ENCODE results near the gene KLHL29.
"Not testable (repeated sequence)": the region's sequence is repeated elsewhere in the genome, so short reads cannot be mapped to it uniquely, and the experiment has no call there.

Gene KLHL29

GRCh38 chr2:23384551-23385343 lies at the start of gene KLHL29:
Gene KLHL29, plus strand, starts transcription at chr2:23385179. Its CDS starts 177,018 bp downstream, at chr2:23562197.
- DNase-seq = peak; percentile 28

- DNase-seq = no peak
These were observed 49.4 kb upstream of the KLHL29 start for GRCh38 chr2:23335550-23335949.

DNA sequence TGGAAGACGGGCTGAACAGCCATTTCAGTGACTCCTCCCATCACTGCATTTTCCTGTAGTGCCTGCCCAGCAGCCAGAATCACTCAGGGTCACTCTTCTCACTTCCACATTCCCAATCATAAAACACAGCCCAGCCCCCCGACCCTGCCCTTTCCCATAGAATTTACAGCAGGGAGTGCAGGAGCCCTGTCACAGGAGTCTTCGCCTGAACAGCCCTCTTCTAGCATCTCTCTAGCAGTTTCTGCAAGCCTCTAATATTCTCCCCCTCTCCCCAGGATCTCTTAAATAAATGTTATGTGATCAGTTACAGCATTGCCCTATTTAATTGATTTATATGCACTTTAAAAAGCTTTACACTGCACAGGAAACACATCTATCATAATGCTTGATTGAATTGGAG lies 42.9 kb upstream of the KLHL29 start:
- no peak for DNase-seq

DNA sequence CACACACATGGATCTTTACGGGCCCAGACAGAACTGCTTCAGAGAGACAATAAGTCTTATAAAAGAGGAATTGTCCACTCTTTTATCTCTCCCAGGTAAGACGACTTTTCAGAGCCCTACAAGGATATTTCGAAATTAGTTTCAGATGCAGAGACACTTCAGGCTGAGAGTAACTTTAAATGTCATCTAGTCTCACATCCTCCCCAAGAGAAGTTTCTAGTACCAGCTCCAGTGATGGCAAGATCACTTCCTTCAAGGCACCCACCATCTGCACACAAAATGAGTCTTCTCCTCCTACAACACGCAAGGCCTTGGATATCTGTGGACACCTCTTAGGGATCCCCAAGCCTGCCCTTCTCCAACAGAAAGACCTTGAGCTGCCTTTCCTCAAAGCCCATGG lies 39.0 kb upstream of the KLHL29 start:
- DNase-seq = no peak

- DNase-seq = no peak
These were observed 38.2 kb upstream of the KLHL29 start for GRCh38 chr2:23346781-23347180.

- no peak for DNase-seq
These were observed 37.4 kb upstream of the KLHL29 start for GRCh38 chr2:23347471-23348092.

- DNase-seq = not testable (repeated sequence)
These were observed 36.9 kb upstream of the KLHL29 start for GRCh38 chr2:23348093-23348481.

DNA sequence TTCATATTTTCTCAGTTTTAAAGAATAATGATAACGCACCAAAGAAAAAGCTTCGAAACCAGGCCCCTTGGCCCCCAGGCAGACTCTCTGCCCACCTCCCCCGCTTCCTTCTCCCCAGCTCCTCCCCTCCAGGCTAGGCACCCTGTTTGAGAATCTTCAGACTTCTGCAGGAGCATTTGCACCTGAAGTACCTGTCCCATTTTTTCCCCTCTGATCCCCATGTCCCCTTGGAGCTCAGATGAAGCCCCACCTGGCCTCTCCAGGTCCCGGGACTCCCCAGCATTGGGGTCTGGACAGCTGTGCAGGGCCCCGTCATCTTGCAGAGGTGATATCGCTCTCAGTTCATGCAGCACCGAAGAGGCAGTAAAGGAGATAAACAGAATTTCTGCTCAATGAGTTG lies 35.5 kb upstream of the KLHL29 start:
- DNase-seq = no peak

DNA sequence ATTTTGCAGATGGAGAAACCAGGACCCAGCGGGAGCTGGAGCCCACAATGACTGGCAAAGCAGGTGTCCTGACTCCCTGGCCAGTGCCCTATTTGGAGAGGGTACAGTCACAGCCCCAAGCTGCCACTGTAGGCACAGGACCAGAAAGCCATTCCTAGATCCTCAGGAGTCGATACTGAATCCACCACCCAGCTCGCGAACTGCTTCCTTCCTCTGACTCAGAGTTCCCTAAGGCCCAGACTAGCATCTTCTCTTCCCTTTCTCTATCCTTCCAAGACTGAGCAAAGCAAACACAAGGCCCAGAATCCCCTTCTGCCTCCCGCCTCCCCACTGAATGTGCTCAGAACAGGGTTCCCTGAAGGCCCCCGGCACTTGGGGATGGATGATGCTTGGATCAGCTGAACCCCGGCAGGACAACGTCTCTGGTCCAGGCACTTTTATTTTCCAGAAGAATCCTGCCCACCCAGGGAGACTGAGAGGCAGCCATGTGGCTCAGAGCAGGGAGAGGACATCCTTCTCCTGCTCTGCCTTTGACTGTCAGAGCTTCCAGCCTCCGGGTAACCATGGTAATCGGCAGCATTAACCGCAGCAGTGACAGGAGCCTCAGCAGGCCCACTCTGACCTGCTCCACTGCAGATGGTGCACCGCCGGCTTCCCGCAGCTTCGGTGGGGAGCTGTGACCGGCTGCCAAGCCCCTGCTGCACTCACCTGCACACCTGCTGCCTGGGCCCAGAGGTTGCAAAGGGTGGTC lies 34.8 kb upstream of the KLHL29 start:
- no peak for DNase-seq

GRCh38 chr2:23350792-23351355 lies 34.1 kb upstream of the KLHL29 start:
- no peak for DNase-seq

DNA sequence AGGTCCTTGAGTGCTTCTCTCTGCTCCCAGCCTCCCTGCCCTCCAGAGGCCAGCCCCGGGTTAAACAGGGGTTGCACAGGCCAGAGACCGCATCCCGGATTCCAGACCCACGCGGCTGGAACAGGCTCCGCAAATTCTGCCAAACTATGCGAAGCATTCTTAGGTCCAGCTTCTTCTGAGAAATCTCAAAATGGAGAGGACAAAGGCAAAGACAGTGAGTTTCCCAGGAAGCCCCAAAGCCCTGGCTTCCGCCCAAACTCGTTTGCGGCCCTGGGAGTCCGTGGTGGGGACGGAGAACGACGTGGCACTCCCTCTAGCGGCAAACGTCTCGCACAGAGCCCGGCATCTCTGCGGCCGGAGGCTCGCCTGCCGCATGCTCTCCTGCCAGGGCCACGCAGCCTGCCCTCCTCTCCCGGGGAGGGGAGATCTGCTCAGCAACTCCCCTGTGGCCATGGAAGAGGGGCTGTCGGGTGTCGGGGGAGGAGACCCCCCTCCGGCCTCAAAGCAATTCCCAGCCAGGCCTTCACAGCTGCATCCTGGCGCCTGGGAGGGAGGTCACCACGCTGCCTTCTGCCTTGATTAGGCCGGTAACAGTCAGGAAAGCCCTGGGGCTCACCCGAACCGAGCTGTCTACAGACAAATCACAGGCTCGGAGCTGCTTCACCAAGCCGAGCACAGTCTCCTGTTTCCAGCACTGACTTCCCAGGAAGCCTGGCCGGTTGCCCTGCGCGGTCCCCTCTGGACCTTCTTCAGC lies 33.4 kb upstream of the KLHL29 start:
- no peak for DNase-seq

- DNase-seq = no peak
These were observed 30.4 kb upstream of the KLHL29 start for GRCh38 chr2:23354554-23354953.

- DNase-seq = no peak
These were observed 30.0 kb upstream of the KLHL29 start for GRCh38 chr2:23355001-23355400.

DNA sequence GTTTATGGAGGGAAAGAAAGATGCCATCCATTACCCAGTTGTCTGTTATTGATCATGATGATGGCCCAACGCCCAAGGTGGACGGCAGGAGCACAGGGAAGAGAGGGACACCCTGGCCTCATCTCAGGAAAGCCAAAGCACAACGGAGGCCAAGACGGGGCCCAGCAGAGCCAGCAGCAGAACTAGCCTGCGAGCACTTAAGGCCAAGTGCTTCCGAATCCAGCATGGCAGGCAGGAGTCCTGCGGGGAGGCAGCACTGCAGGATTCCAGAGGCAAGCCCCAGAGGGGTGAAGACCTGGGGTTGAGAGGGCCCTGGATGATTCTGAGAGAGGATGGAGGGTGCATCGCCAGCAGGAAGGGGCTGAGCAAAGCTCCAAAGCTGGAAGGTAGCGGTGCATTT lies 28.3 kb upstream of the KLHL29 start:
- DNase-seq = no peak

- no peak for DNase-seq
These were observed 25.1 kb upstream of the KLHL29 start for GRCh38 chr2:23359631-23360567.

DNA sequence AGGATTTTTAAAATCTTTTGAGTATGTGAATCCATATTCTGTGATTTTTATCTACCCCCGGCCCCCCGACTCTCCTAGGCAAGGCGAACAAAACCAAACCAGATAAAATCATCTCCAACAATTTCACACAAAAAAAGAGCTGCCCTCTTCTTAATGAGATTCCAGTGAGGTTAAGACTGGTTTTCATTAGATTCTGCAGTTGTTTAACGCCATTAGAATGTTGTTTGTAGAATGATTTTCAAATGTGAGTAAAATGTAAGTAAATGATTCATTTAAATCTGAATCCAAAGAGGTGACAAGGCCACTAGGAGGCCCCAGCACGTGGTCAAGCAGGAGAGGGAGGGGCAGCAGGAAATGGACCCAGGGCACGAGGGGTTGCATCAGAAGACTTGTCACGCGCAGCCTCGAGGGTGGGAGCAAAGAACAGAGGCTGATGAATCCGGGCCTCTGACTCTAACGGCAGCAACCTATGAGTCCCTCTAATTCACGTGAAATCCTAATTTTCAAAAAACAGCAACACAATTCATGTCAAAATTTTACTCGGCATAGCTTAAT lies 24.3 kb upstream of the KLHL29 start:
- DNase-seq = no peak

DNA sequence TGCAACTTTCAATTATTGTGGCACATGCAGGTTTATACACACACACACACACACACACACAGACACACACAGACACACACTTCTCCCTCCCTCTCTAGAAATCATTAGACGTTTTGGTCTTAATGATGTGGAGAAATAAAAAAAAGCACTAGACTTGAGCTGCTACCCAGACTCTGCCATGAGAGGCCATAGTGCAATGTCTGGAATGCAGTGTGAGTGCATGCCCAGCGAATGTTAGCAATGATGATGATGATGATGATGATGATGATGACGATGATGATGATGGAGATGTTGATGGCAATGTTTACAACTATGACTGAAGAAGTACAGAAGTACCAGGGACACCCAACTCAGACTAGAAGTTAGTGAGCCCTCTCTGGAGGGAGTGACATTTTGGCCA lies 23.8 kb upstream of the KLHL29 start:
- DNase-seq = no peak

- DNase-seq = no peak
These were observed 21.7 kb upstream of the KLHL29 start for GRCh38 chr2:23363268-23363667.

- no peak for DNase-seq
These were observed 21.1 kb upstream of the KLHL29 start for GRCh38 chr2:23363831-23364230.

- no peak for DNase-seq
These were observed 18.3 kb upstream of the KLHL29 start for GRCh38 chr2:23366720-23367119.

GRCh38 chr2:23367760-23368159 lies 17.2 kb upstream of the KLHL29 start:
- DNase-seq = no peak

Measured in amniotic stem cell (primary cell).